IPS-NIHi7 (cell line): ENCODE measurements around the gene MIEF1.

ENCODE experiments used
- DNase-seq: peaks from one replicate; pipeline ENCODE4 v3.0.0; 2012; ENCODE audit warnings: mixed read lengths; ENCODE audit errors: extremely low spot score

The MIEF1 gene

GRCh38 chr22:39558254-39558727 is 56.2 kb downstream of the MIEF1 start:
- DNase-seq = no peak

- no peak for DNase-seq
Observed at GRCh38 chr22:39558950-39559349, 56.9 kb downstream of the MIEF1 start.

GRCh38 chr22:39559456-39560105 is 57.5 kb downstream of the MIEF1 start:
- DNase-seq = peak; percentile 88

- no peak for DNase-seq
Observed at GRCh38 chr22:39560127-39560526, 58.0 kb downstream of the MIEF1 start.

GRCh38 chr22:39562839-39563489 is 60.9 kb downstream of the MIEF1 start:
- DNase-seq = no peak

GRCh38 chr22:39563571-39564428 is 61.7 kb downstream of the MIEF1 start:
- DNase-seq = no peak

GRCh38 chr22:39565414-39565944 is 63.4 kb downstream of the MIEF1 start:
- no peak for DNase-seq

GRCh38 chr22:39567135-39567946 is 65.3 kb downstream of the MIEF1 start:
- DNase-seq = no peak
